Suprapubic skin (tissue), 3 donors: ENCODE results near the gene ENPP3.

Source experiments
- CTCF ChIP-seq, 2 donors: fragments of 200-600 bp in 1 of 2; fragments of 450-650 bp in 1 of 2; sonication (generic) in 1 of 2; IDR thresholded peaks; one replicate each; pipeline ENCODE4 v1.5.1; 2016 to 2019; ENCODE audit warnings: antibody characterized with exemption in 2 of 2, mild to moderate bottlenecking in 1 of 2, moderate library complexity in 1 of 2
- POLR2A ChIP-seq, 2 donors: fragments of 450-650 bp; IDR thresholded peaks; one replicate each; pipeline ENCODE4 v1.6.1; 2017; ENCODE audit warnings: antibody characterized with exemption in 2 of 2, mild to moderate bottlenecking in 2 of 2, moderate library complexity in 2 of 2

GRCh38 chr6:131779304-131779703 is 142.2 kb downstream of the ENPP3 start:
- TF ChIP-seq CTCF (IDR thresholded peaks at IDR 0.05), result no peak
- no peak for TF ChIP-seq POLR2A (IDR thresholded peaks at IDR 0.05)
